HUES48 (cell line): ENCODE data around the gene SIRT7.

Experiments used
- H3K27ac ChIP-seq: one replicate; pipeline ENCODE4 v1.7.0; 2013; ENCODE audit warnings: low read depth, low read length, inconsistent platforms
- H3K27me3 ChIP-seq: 2 replicates; pipeline ENCODE4 v1.6.1; 2013; ENCODE audit warnings: mild to moderate bottlenecking, low read length; ENCODE audit not compliant: control insufficient read depth, insufficient read depth
- H3K36me3 ChIP-seq: 2 replicates; pipeline ENCODE4 v1.6.1; 2013; ENCODE audit warnings: low read length; ENCODE audit not compliant: control insufficient read depth, insufficient read depth
- H3K4me1 ChIP-seq: 2 replicates; pipeline ENCODE4 v1.6.1; 2013; ENCODE audit warnings: mild to moderate bottlenecking, low read length; ENCODE audit not compliant: control insufficient read depth, insufficient read depth
- H3K4me3 ChIP-seq: 2 replicates; pipeline ENCODE4 v1.5.1; 2013; ENCODE audit warnings: mild to moderate bottlenecking, low read depth, low read length
- H3K9ac ChIP-seq: 2 replicates; pipeline ENCODE4 v1.6.1; 2013; ENCODE audit warnings: mild to moderate bottlenecking, low read depth, low read length, moderate library complexity
- H3K9me3 ChIP-seq: 2 replicates; pipeline ENCODE4 v1.6.1; 2013; ENCODE audit warnings: low read length; ENCODE audit not compliant: control insufficient read depth, insufficient read depth

The SIRT7 gene

GRCh38 chr17:81905993-81906392 lies 12.0 kb downstream of the SIRT7 start:
- H3K4me1 ChIP-seq, result 0 out of 2 replicates have a peak, but pooled peaks cover 4% of the 10 kb centered on the region
- peaks cover 11% of the 10 kb centered on the region for H3K36me3 ChIP-seq
- no peaks in the 10 kb centered on the region for H3K9me3 ChIP-seq
- no peak overlapping the region for H3K9ac ChIP-seq
- no peak overlapping the region for H3K4me3 ChIP-seq
- peaks cover 20% of the 10 kb centered on the region for H3K27me3 ChIP-seq
- H3K27ac ChIP-seq, result no peak overlapping the region

- Histone ChIP-seq H3K9ac (no peak overlapping the region), H3K9me3 (no peaks in the 10 kb centered on the region), H3K27me3 (peaks cover 24% of the 10 kb centered on the region), H3K36me3 (peaks cover 11% of the 10 kb centered on the region), H3K4me3 (no peak overlapping the region), H3K27ac (no peak overlapping the region), H3K4me1 (0 out of 2 replicates have a peak, but pooled peaks cover 4% of the 10 kb centered on the region)
These were observed 12.5 kb downstream of the SIRT7 start for GRCh38 chr17:81905424-81905875.

- Histone ChIP-seq H3K36me3 (peaks cover 17% of the 10 kb centered on the region), H3K9ac (no peak overlapping the region), H3K9me3 (no peaks in the 10 kb centered on the region), H3K27ac (no peak overlapping the region), H3K27me3 (peaks cover 24% of the 10 kb centered on the region), H3K4me3 (no peak overlapping the region), H3K4me1 (no peaks in the 10 kb centered on the region)
These were observed 13.2 kb downstream of the SIRT7 start for GRCh38 chr17:81904600-81905423.

- Histone ChIP-seq H3K4me3 (no peak overlapping the region), H3K27me3 (peaks cover 24% of the 10 kb centered on the region), H3K9me3 (no peaks in the 10 kb centered on the region), H3K27ac (no peak overlapping the region), H3K4me1 (no peaks in the 10 kb centered on the region), H3K9ac (no peak overlapping the region), H3K36me3 (peaks cover 25% of the 10 kb centered on the region)
These were observed 13.9 kb downstream of the SIRT7 start for GRCh38 chr17:81903896-81904599.

- Histone ChIP-seq H3K27me3 (peaks cover 24% of the 10 kb centered on the region), H3K27ac (no peak overlapping the region), H3K4me1 (no peaks in the 10 kb centered on the region), H3K9me3 (no peaks in the 10 kb centered on the region), H3K9ac (no peak overlapping the region), H3K4me3 (no peak overlapping the region), H3K36me3 (peaks cover 29% of the 10 kb centered on the region)
These were observed 14.6 kb downstream of the SIRT7 start for GRCh38 chr17:81903415-81903831.

- H3K9me3 ChIP-seq, result no peaks in the 10 kb centered on the region
- peaks cover 24% of the 10 kb centered on the region for H3K27me3 ChIP-seq
- no peak overlapping the region for H3K9ac ChIP-seq
- H3K4me3 ChIP-seq, result peak overlapping the region; percentile 54; the same call in 1 of the 2 replicates
- H3K4me1 ChIP-seq, result no peaks in the 10 kb centered on the region
- H3K27ac ChIP-seq, result no peak overlapping the region
- H3K36me3 ChIP-seq, result peaks cover 30% of the 10 kb centered on the region
These were observed 15.1 kb downstream of the SIRT7 start for GRCh38 chr17:81902653-81903414.

- Histone ChIP-seq H3K27me3 (peaks cover 24% of the 10 kb centered on the region), H3K4me1 (no peaks in the 10 kb centered on the region), H3K4me3 (peak within 1 kb of the TSS; percentile 54; the same call in 1 of the 2 replicates), H3K9ac (no peak within 1 kb of the TSS), H3K27ac (no peak within 1 kb of the TSS), H3K9me3 (no peaks in the 10 kb centered on the region), H3K36me3 (peaks cover 36% of the 10 kb centered on the region)
These were observed 15.8 kb downstream of the SIRT7 start, which contains the start of gene NPB for GRCh38 chr17:81902023-81902652. Gene NPB, plus strand, starts transcription at chr17:81902238. Its CDS starts 40 bp downstream, at chr17:81902278.

GRCh38 chr17:81901167-81902022 lies 16.6 kb downstream of the SIRT7 start:
- peak overlapping the region; percentile 42; the same call in 1 of the 2 replicates for H3K4me3 ChIP-seq

GRCh38 chr17:81900181-81900820 lies 17.7 kb downstream of the SIRT7 start:
- peaks cover 24% of the 10 kb centered on the region for H3K27me3 ChIP-seq
- H3K4me3 ChIP-seq, result no peak overlapping the region
- H3K36me3 ChIP-seq, result peaks cover 49% of the 10 kb centered on the region
- no peaks in the 10 kb centered on the region for H3K9me3 ChIP-seq
- H3K27ac ChIP-seq, result no peak overlapping the region
- no peaks in the 10 kb centered on the region for H3K4me1 ChIP-seq
- H3K9ac ChIP-seq, result no peak overlapping the region

More at GRCh38 chr17:81901167-81902022, 16.6 kb downstream of the SIRT7 start:
- Histone ChIP-seq H3K9me3 (no peaks in the 10 kb centered on the region), H3K9ac (no peak overlapping the region), H3K36me3 (peaks cover 41% of the 10 kb centered on the region), H3K4me1 (no peaks in the 10 kb centered on the region), H3K27ac (no peak overlapping the region), H3K27me3 (peaks cover 24% of the 10 kb centered on the region)
